H1 (cell line): ENCODE measurements around the gene TM9SF1.
"Not testable (repeated sequence)": the region's sequence is repeated elsewhere in the genome, so short reads cannot be mapped to it uniquely, and the experiment has no call there.

ENCODE experiments used
- CBX5 ChIP-seq: fragments of 300-800, 300-1000 bp; sonication (generic); IDR thresholded peaks from 2 replicates; pipeline ENCODE4 v1.7.1; 2016; ENCODE audit warnings: antibody characterized with exemption, low read length, low read depth
- CREB1 ChIP-seq: IDR thresholded peaks from 2 replicates; pipeline ENCODE4 v1.6.1; 2012; ENCODE audit warnings: inconsistent platforms
- EP300 ChIP-seq, 2 experiments: IDR thresholded peaks; 1 replicate in 1 of 2; 2 replicates in 1 of 2; pipeline ENCODE4 v1.6.1; 2011 to 2012; ENCODE audit warnings: low read depth in 2 of 2, low read length in 2 of 2, mild to moderate bottlenecking in 2 of 2, borderline replicate concordance in 1 of 2, inconsistent platforms in 1 of 2, moderate library complexity in 1 of 2
- EZH2 ChIP-seq: fragments of 200-600 bp; sonication (generic); IDR thresholded peaks from 2 replicates; pipeline ENCODE4 v1.7.1; 2012; ENCODE audit warnings: low read depth, mild to moderate bottlenecking, moderate library complexity, low read length, inconsistent platforms; ENCODE audit not compliant: severe bottlenecking
- JUND ChIP-seq: IDR thresholded peaks from 2 replicates; pipeline ENCODE4 v1.6.1; 2011; ENCODE audit warnings: mild to moderate bottlenecking, improper control_type of control experiment, low read length
- POLR2AphosphoS5 ChIP-seq: IDR thresholded peaks from 2 replicates; pipeline ENCODE4 v1.6.1; 2011; ENCODE audit warnings: low read depth, low read length
- RAD21 ChIP-seq, 2 experiments: IDR thresholded peaks in 1 of 2; conservative IDR thresholded peaks in 1 of 2; 2 replicates each; pipeline ENCODE4 v1.6.1; 2011; ENCODE audit warnings: low read depth in 2 of 2, low read length in 2 of 2, improper control_type of control experiment in 1 of 2, inconsistent platforms in 1 of 2, mild to moderate bottlenecking in 1 of 2, moderate library complexity in 1 of 2
- TAF1 ChIP-seq: IDR thresholded peaks from 2 replicates; pipeline ENCODE4 v1.6.1; 2011; ENCODE audit warnings: mild to moderate bottlenecking, low read depth, low read length
- TF ChIP-seq, protein P1 (sequence below), 3 experiments: IDR thresholded peaks; 1 replicate in 2 of 3; 2 replicates in 1 of 3; pipeline versions ENCODE4 v1.5.1 to v1.6.1; 2011; ENCODE audit warnings: low read length in 3 of 3, mild to moderate bottlenecking in 3 of 3, inconsistent platforms in 2 of 3, low read depth in 1 of 3, moderate library complexity in 1 of 3; ENCODE audit not compliant: insufficient read depth in 1 of 3; ENCODE audit errors: control extremely low read depth in 1 of 3
- TF ChIP-seq, protein P2 (sequence below): IDR thresholded peaks from 2 replicates; pipeline ENCODE4 v1.6.1; 2012; ENCODE audit warnings: low read length, inconsistent platforms
- TF ChIP-seq, protein P3 (sequence below): fragments of 300-600 bp; sonication (generic); IDR thresholded peaks from 2 replicates; pipeline ENCODE4 v1.7.1; 2012; ENCODE audit warnings: low read length, moderate library complexity, mild to moderate bottlenecking, inconsistent platforms; ENCODE audit not compliant: insufficient replicate concordance

DNA sequence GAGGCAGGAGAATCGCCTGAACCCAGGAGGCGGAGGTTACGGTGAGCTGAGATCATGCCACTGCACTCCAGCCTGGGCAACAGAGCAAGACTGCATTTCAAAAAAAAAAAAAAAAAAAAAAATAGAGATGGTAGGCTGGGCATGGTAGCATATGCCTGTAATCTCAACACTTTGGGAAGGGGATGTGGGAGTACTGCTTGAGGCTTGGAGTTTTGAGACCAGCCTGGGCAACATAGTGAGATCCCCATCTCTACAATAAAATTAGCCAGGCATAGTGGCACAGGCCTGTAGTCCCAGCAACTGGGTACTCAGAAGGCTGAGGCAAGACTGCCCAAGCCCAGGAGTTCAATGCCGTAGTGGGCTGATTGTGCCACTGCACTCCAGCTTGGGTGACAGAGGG, 27.7 kb upstream of the TM9SF1 start:
- TF ChIP-seq CBX5; JUND; TAF1; RAD21 (IDR thresholded peaks at IDR 0.05 in 1 of 2, conservative IDR thresholded peaks at IDR 0.05 in 1 of 2; ENCODE audit: low read depth in 2 of 2, low read length in 2 of 2); EZH2; EP300 (IDR thresholded peaks at IDR 0.05; ENCODE audit: borderline replicate concordance in 1 of 2, low read depth in 2 of 2, low read length in 2 of 2); CREB1; POLR2AphosphoS5: not testable (repeated sequence)
- TF ChIP-seq, protein P1, sequence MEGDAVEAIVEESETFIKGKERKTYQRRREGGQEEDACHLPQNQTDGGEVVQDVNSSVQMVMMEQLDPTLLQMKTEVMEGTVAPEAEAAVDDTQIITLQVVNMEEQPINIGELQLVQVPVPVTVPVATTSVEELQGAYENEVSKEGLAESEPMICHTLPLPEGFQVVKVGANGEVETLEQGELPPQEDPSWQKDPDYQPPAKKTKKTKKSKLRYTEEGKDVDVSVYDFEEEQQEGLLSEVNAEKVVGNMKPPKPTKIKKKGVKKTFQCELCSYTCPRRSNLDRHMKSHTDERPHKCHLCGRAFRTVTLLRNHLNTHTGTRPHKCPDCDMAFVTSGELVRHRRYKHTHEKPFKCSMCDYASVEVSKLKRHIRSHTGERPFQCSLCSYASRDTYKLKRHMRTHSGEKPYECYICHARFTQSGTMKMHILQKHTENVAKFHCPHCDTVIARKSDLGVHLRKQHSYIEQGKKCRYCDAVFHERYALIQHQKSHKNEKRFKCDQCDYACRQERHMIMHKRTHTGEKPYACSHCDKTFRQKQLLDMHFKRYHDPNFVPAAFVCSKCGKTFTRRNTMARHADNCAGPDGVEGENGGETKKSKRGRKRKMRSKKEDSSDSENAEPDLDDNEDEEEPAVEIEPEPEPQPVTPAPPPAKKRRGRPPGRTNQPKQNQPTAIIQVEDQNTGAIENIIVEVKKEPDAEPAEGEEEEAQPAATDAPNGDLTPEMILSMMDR (IDR thresholded peaks at IDR 0.05; ENCODE audit: control extremely low read depth in 1 of 3, insufficient read depth in 1 of 3, low read depth in 1 of 3, low read length in 3 of 3): not testable (repeated sequence)
- TF ChIP-seq, protein P2, sequence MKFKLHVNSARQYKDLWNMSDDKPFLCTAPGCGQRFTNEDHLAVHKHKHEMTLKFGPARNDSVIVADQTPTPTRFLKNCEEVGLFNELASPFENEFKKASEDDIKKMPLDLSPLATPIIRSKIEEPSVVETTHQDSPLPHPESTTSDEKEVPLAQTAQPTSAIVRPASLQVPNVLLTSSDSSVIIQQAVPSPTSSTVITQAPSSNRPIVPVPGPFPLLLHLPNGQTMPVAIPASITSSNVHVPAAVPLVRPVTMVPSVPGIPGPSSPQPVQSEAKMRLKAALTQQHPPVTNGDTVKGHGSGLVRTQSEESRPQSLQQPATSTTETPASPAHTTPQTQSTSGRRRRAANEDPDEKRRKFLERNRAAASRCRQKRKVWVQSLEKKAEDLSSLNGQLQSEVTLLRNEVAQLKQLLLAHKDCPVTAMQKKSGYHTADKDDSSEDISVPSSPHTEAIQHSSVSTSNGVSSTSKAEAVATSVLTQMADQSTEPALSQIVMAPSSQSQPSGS: not testable (repeated sequence)
- TF ChIP-seq, protein P3, sequence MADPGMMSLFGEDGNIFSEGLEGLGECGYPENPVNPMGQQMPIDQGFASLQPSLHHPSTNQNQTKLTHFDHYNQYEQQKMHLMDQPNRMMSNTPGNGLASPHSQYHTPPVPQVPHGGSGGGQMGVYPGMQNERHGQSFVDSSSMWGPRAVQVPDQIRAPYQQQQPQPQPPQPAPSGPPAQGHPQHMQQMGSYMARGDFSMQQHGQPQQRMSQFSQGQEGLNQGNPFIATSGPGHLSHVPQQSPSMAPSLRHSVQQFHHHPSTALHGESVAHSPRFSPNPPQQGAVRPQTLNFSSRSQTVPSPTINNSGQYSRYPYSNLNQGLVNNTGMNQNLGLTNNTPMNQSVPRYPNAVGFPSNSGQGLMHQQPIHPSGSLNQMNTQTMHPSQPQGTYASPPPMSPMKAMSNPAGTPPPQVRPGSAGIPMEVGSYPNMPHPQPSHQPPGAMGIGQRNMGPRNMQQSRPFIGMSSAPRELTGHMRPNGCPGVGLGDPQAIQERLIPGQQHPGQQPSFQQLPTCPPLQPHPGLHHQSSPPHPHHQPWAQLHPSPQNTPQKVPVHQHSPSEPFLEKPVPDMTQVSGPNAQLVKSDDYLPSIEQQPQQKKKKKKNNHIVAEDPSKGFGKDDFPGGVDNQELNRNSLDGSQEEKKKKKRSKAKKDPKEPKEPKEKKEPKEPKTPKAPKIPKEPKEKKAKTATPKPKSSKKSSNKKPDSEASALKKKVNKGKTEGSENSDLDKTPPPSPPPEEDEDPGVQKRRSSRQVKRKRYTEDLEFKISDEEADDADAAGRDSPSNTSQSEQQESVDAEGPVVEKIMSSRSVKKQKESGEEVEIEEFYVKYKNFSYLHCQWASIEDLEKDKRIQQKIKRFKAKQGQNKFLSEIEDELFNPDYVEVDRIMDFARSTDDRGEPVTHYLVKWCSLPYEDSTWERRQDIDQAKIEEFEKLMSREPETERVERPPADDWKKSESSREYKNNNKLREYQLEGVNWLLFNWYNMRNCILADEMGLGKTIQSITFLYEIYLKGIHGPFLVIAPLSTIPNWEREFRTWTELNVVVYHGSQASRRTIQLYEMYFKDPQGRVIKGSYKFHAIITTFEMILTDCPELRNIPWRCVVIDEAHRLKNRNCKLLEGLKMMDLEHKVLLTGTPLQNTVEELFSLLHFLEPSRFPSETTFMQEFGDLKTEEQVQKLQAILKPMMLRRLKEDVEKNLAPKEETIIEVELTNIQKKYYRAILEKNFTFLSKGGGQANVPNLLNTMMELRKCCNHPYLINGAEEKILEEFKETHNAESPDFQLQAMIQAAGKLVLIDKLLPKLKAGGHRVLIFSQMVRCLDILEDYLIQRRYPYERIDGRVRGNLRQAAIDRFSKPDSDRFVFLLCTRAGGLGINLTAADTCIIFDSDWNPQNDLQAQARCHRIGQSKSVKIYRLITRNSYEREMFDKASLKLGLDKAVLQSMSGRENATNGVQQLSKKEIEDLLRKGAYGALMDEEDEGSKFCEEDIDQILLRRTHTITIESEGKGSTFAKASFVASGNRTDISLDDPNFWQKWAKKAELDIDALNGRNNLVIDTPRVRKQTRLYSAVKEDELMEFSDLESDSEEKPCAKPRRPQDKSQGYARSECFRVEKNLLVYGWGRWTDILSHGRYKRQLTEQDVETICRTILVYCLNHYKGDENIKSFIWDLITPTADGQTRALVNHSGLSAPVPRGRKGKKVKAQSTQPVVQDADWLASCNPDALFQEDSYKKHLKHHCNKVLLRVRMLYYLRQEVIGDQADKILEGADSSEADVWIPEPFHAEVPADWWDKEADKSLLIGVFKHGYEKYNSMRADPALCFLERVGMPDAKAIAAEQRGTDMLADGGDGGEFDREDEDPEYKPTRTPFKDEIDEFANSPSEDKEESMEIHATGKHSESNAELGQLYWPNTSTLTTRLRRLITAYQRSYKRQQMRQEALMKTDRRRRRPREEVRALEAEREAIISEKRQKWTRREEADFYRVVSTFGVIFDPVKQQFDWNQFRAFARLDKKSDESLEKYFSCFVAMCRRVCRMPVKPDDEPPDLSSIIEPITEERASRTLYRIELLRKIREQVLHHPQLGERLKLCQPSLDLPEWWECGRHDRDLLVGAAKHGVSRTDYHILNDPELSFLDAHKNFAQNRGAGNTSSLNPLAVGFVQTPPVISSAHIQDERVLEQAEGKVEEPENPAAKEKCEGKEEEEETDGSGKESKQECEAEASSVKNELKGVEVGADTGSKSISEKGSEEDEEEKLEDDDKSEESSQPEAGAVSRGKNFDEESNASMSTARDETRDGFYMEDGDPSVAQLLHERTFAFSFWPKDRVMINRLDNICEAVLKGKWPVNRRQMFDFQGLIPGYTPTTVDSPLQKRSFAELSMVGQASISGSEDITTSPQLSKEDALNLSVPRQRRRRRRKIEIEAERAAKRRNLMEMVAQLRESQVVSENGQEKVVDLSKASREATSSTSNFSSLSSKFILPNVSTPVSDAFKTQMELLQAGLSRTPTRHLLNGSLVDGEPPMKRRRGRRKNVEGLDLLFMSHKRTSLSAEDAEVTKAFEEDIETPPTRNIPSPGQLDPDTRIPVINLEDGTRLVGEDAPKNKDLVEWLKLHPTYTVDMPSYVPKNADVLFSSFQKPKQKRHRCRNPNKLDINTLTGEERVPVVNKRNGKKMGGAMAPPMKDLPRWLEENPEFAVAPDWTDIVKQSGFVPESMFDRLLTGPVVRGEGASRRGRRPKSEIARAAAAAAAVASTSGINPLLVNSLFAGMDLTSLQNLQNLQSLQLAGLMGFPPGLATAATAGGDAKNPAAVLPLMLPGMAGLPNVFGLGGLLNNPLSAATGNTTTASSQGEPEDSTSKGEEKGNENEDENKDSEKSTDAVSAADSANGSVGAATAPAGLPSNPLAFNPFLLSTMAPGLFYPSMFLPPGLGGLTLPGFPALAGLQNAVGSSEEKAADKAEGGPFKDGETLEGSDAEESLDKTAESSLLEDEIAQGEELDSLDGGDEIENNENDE: not testable (repeated sequence)
